Keratinocyte (primary cell): Measurements from ENCODE around the gene GRK4. TPM values are rescaled to one million over a fixed set of nuclear protein-coding genes. Genes with fewer than 3 reads are reported as not detected.

Source experiments
- DNase-seq: peaks from one replicate; pipeline ENCODE4 v3.0.0-alpha.2; 2011; ENCODE audit warnings: low read depth, missing footprints, low spot score
- FAIRE-seq: peaks from 2 replicates; lab custom pipeline; 2011; peaks lifted over from hg19 to GRCh38; lab: Jason Lieb, UNC
- H2AFZ ChIP-seq: 2 replicates; pipeline ENCODE4 v1.6.0; 2012; ENCODE audit warnings: low read length, control low read depth, inconsistent platforms; ENCODE audit not compliant: control insufficient read depth
- H3K27ac ChIP-seq: 2 replicates; pipeline ENCODE4 v1.5.1; 2011; ENCODE audit warnings: low read length; ENCODE audit not compliant: control insufficient read depth, insufficient read depth
- H3K27me3 ChIP-seq: 3 replicates; pipeline ENCODE4 v1.6.0; 2011; ENCODE audit warnings: low read length; ENCODE audit not compliant: control insufficient read depth, insufficient read depth; ENCODE audit errors: extremely low read depth
- H3K36me3 ChIP-seq, 2 experiments: 2 replicates in 1 of 2; 3 replicates in 1 of 2; pipeline ENCODE4 v1.5.1; 2011; ENCODE audit warnings: low read length in 2 of 2, mild to moderate bottlenecking in 1 of 2; ENCODE audit not compliant: control insufficient read depth in 2 of 2, insufficient read depth in 2 of 2; ENCODE audit errors: extremely low read depth in 1 of 2
- H3K4me1 ChIP-seq: 3 replicates; pipeline ENCODE4 v1.5.1; 2011; ENCODE audit warnings: low read length; ENCODE audit not compliant: control insufficient read depth, insufficient read depth; ENCODE audit errors: extremely low read depth
- H3K4me2 ChIP-seq: 3 replicates; pipeline ENCODE4 v1.6.0; 2011; ENCODE audit warnings: low read depth, low read length; ENCODE audit not compliant: control insufficient read depth, insufficient read depth; ENCODE audit errors: extremely low read depth
- H3K4me3 ChIP-seq, 3 experiments: fragments of 200-600 bp in 1 of 3; sonication (generic) in 1 of 3; 2 replicates in 2 of 3; 3 replicates in 1 of 3; pipeline ENCODE4 v1.5.1; 2011 to 2016; ENCODE audit warnings: low read length in 3 of 3, mild to moderate bottlenecking in 3 of 3, control low read depth in 2 of 3, inconsistent platforms in 1 of 3, low read depth in 1 of 3, mixed read lengths in 1 of 3, mixed run types in 1 of 3, moderate library complexity in 1 of 3; ENCODE audit not compliant: control insufficient read depth in 2 of 3, insufficient read depth in 2 of 3; ENCODE audit errors: extremely low read depth in 1 of 3
- H3K79me2 ChIP-seq: 2 replicates; pipeline ENCODE4 v1.6.0; 2012; ENCODE audit warnings: low read length; ENCODE audit not compliant: control insufficient read depth, insufficient read depth
- H3K9ac ChIP-seq: 3 replicates; pipeline ENCODE4 v1.6.0; 2011; ENCODE audit warnings: low read length; ENCODE audit not compliant: control insufficient read depth, insufficient read depth; ENCODE audit errors: extremely low read depth
- H3K9me1 ChIP-seq: 3 replicates; pipeline ENCODE4 v1.6.0; 2011; ENCODE audit warnings: low read length; ENCODE audit not compliant: control insufficient read depth, insufficient read depth; ENCODE audit errors: extremely low read depth
- H3K9me3 ChIP-seq: 2 replicates; pipeline ENCODE4 v1.5.1; 2012; ENCODE audit warnings: low read depth, low read length; ENCODE audit not compliant: control insufficient read depth
- H4K20me1 ChIP-seq: 3 replicates; pipeline ENCODE4 v1.6.0; 2011; ENCODE audit warnings: low read length; ENCODE audit not compliant: control insufficient read depth, insufficient read depth; ENCODE audit errors: extremely low read depth
- EZH2 ChIP-seq: IDR thresholded peaks from one replicate; pipeline ENCODE4 v1.6.1; 2012; ENCODE audit warnings: inconsistent platforms, mild to moderate bottlenecking, low read length, moderate library complexity
- dilution Hi-C: fragments of 300-500 bp; cut with MboI; formaldehyde crosslinking; loops from one replicate; pipeline ENCODE4 v1.7.0; 2020; ENCODE audit warnings: low sequenced_read_pairs; ENCODE audit not compliant: extremely low pct_ligation_motif_present
- polyA plus RNA-seq, 5 experiments: library from polyadenylated mRNA; depleted of rRNA in 3 of 5; stranded (reverse) in 3 of 5; stranded (forward) in 1 of 5; unstranded in 1 of 5; fragments of >200 nt; gene quantifications; 1 replicate in 1 of 5; 2 replicates in 3 of 5; 3 replicates in 1 of 5; pipeline versions ENCODE4 v1.2.1 to v1.2.3, GENCODE V29; 2011 to 2012; ENCODE audit warnings: missing spikeins in 2 of 5, low read depth in 1 of 5, low replicate concordance in 1 of 5
- TF ChIP-seq, protein P1 (sequence below), 3 experiments: IDR thresholded peaks in 1 of 3; conservative IDR thresholded peaks in 1 of 3; optimal IDR thresholded peaks in 1 of 3; 2 replicates in 2 of 3; 3 replicates in 1 of 3; pipeline versions ENCODE3 to v1.5.1; 2011; ENCODE audit warnings: low read length in 3 of 3, mild to moderate bottlenecking in 3 of 3, moderate library complexity in 2 of 3, control low read depth in 1 of 3, inconsistent platforms in 1 of 3; ENCODE audit not compliant: insufficient read depth in 2 of 3; ENCODE audit errors: extremely low read depth in 1 of 3

GRK4 gene
- polyA plus RNA-seq, 1 donor (not counting 4 experiments of a cell fraction or from before 2014, with no cell fraction given), result 4.3 TPM

DNA sequence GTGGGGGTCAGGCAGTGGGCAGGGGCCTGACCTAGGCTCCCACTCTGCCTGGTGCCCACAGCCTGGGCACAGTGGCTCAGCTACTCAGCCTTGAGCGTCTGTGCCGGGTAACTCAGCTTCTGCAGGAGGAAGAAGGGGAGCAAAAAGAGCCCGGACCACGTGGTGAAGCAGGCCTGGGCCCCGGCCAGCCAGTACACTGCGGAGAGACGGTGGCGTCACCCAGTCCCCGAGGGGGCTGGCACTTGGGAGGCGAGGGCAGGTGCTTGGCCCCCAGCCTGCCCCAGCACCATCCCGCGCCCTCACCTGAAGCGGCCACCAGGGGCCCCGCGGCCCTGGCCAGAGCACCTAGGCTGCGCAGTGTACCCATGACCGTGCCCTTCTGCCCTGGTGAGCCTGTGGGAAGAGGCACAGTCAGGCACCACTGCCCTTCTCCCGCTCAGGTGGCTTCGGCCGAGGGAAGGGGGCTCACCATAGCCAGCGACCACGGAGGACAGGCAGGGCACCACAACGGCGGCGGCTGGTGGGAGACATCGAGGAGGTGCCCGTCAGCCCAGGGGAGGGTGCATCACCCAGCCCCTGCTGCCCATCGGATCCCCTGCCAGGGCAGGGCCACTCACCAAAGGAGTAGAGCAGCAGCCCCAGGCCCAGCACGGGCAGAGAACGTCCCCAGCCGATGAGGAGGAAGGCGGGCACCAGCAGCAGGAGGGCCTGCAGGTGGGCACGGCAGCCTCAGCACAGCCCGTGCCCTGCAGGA, 32.4 kb upstream of the GRK4 start:
- no peak overlapping the region for H3K4me3 ChIP-seq
- no peaks in the 10 kb centered on the region for H3K9me1 ChIP-seq
- H3K9me3 ChIP-seq, result no peaks in the 10 kb centered on the region
- DNase-seq (no peak), FAIRE-seq (no peak)
- peaks cover 38% of the 10 kb centered on the region for H3K79me2 ChIP-seq
- peaks cover 3% of the 10 kb centered on the region for H4K20me1 ChIP-seq
- peaks cover 9% of the 10 kb centered on the region for H3K4me1 ChIP-seq
- H3K27ac ChIP-seq, result no peak overlapping the region
- no peak overlapping the region for H3K4me2 ChIP-seq
- H3K36me3 ChIP-seq, result peaks cover 29 to 40% of the 10 kb centered on the region in 2 experiments
- no peak overlapping the region for H3K9ac ChIP-seq
- H2AFZ ChIP-seq, result no peak overlapping the region
- no peak for TF ChIP-seq EZH2
- TF ChIP-seq, protein P1, sequence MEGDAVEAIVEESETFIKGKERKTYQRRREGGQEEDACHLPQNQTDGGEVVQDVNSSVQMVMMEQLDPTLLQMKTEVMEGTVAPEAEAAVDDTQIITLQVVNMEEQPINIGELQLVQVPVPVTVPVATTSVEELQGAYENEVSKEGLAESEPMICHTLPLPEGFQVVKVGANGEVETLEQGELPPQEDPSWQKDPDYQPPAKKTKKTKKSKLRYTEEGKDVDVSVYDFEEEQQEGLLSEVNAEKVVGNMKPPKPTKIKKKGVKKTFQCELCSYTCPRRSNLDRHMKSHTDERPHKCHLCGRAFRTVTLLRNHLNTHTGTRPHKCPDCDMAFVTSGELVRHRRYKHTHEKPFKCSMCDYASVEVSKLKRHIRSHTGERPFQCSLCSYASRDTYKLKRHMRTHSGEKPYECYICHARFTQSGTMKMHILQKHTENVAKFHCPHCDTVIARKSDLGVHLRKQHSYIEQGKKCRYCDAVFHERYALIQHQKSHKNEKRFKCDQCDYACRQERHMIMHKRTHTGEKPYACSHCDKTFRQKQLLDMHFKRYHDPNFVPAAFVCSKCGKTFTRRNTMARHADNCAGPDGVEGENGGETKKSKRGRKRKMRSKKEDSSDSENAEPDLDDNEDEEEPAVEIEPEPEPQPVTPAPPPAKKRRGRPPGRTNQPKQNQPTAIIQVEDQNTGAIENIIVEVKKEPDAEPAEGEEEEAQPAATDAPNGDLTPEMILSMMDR (optimal IDR thresholded peaks at IDR 0.05 in 1 of 3, IDR thresholded peaks at IDR 0.05 in 1 of 3, conservative IDR thresholded peaks at IDR 0.05 in 1 of 3; ENCODE audit: extremely low read depth in 1 of 3, insufficient read depth in 2 of 3, low read length in 3 of 3), result peak in 1 of 3 experiments; percentile 44
- H3K27me3 ChIP-seq, result no peaks in the 10 kb centered on the region
- dilution Hi-C loops, result no loop called here

DNA sequence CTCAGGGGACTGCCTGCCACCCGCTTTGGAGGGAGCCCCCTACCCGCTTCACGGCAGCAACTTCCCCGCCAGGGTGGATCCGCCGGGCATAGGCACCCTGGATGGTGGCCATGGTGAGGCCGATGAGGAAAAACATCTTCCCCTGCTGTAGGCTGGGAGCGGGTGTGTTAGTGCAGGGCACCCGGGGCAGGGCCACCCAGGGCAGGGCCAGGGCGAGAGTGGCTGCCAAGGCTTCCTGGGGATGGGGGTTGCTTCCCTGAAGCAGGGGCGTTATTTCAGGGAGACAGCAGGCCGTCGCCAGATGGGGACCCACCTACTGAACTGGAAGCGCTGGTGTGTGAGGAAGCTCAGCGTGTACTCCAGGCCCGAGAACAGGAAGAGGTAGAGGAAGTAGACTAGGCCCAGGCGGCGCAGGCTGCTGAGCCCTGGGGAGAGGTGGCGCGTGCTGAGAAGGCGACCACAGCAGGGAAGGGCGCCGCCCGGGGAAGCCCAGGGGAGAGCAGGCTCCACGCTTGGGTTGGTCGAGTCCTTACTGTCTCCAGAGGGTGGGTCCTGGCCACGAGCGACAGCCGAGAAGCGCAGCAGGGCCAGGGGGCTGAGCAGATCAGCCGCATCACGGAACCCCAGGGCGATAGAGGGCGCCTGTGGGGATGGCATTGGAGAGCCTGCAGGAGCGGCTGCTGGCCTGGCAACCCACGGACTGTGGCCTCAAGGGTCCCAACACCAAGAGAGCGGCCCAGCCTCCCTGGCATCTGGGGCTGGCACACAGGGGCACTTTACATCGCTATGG, 31.7 kb upstream of the GRK4 start:
- Histone ChIP-seq H3K4me2 (no peak overlapping the region), H3K27me3 (no peaks in the 10 kb centered on the region), H4K20me1 (peaks cover 7% of the 10 kb centered on the region), H3K79me2 (peaks cover 38% of the 10 kb centered on the region), H2AFZ (no peak overlapping the region), H3K9ac (no peak overlapping the region), H3K27ac (no peak overlapping the region), H3K9me3 (no peaks in the 10 kb centered on the region), H3K4me3 (no peak overlapping the region), H3K36me3 (peaks cover 25 to 43% of the 10 kb centered on the region in 2 experiments), H3K9me1 (no peaks in the 10 kb centered on the region), H3K4me1 (peaks cover 17% of the 10 kb centered on the region)
- TF ChIP-seq, protein P1 (optimal IDR thresholded peaks at IDR 0.05 in 1 of 3, IDR thresholded peaks at IDR 0.05 in 1 of 3, conservative IDR thresholded peaks at IDR 0.05 in 1 of 3; ENCODE audit: extremely low read depth in 1 of 3, insufficient read depth in 2 of 3, low read length in 3 of 3), result no peak
- TF ChIP-seq EZH2, result no peak
- FAIRE-seq (no peak), DNase-seq (no peak)
- dilution Hi-C loops, result no loop called here
